Measurements from ENCODE around the gene MYO7A. TPM values are rescaled to one million over a fixed set of nuclear protein-coding genes. Genes with fewer than 3 reads are reported as not detected.

The MYO7A gene
- total and polyA plus RNA-seq, 2 donors (not counting 3 experiments of a cell fraction or from before 2014, with no cell fraction given) = 1.3 to 3.6 TPM

DNA sequence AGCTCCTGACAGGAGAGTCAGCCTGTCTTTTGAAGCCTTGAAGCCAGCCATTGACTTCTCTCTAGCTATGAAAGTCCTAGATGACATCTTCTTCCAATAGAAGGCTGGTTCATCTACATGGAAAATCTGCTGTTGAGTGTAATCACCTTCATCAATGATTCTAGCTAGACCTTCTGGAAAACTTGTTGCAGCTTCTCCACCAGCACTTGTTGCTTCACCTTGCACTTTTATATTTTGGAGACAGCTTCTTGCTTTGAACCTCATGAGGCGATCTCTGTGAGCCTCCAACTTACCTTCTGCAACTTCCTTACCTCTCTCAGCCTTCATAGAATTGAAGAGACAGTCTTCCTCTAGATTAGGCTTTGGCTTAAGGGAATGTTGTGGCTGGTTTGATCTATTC, 58.3 kb downstream of the MYO7A start:
- TF ChIP-seq EZH2 (IDR thresholded peaks at IDR 0.05; ENCODE audit: borderline replicate concordance, low read depth, low read length, severe bottlenecking) (no peak), FOS (IDR thresholded peaks at IDR 0.05; ENCODE audit: borderline replicate concordance, insufficient read depth, low read length) (no peak), MYC (IDR thresholded peaks at IDR 0.05; ENCODE audit: low read depth, low read length) (no peak), GATA2 (IDR thresholded peaks at IDR 0.05; ENCODE audit: insufficient read depth, insufficient read length, low read depth, low read length) (no peak)
- TF ChIP-seq, protein P1, sequence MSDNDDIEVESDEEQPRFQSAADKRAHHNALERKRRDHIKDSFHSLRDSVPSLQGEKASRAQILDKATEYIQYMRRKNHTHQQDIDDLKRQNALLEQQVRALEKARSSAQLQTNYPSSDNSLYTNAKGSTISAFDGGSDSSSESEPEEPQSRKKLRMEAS (IDR thresholded peaks at IDR 0.05; ENCODE audit: insufficient read depth, insufficient read length) = no peak
- dilution Hi-C loops (cut with MboI; ENCODE audit: extremely low pct_ligation_motif_present, low sequenced_read_pairs) (no loop called here), intact Hi-C loops (cut with micrococcal nuclease) (no loop called here)
- Histone ChIP-seq H3K79me2 (ENCODE audit: control insufficient read depth, insufficient read depth, low read length) (no peaks in the 10 kb centered on the region), H3K4me1 (ENCODE audit: control insufficient read depth, extremely low read depth, insufficient read depth, low read length) (no peaks in the 10 kb centered on the region), H3K27me3 (ENCODE audit: control insufficient read depth in 2 of 2, insufficient read depth in 2 of 2, low read length in 2 of 2) (no peaks in the 10 kb centered on the region), H2AFZ (ENCODE audit: low read depth, low read length) (no peak overlapping the region), H3K4me2 (ENCODE audit: insufficient read depth, low read length) (no peak overlapping the region), H4K20me1 (replicated peaks; ENCODE audit: control insufficient read depth, extremely low read depth, insufficient read depth, low read length) (no peaks in the 10 kb centered on the region), H3K9me3 (replicated peaks; ENCODE audit: control insufficient read depth, insufficient read depth, low read length) (no peaks in the 10 kb centered on the region), H3K9me1 (replicated peaks; ENCODE audit: control insufficient read depth, extremely low read depth, insufficient read depth, low read length) (no peaks in the 10 kb centered on the region), H3K9ac (replicated peaks; ENCODE audit: extremely low read depth, insufficient read depth, low read length) (no peak overlapping the region), H3K27ac (ENCODE audit: insufficient read depth, low read depth, low read length) (no peak overlapping the region), H3K4me3 (replicated peaks in 1 of 3; ENCODE audit: insufficient read depth in 1 of 3, low read depth in 1 of 3, low read length in 3 of 3) (no peak overlapping the region), H3K36me3 (ENCODE audit: control insufficient read depth in 2 of 2, extremely low read depth in 1 of 2, insufficient read depth in 2 of 2, low read length in 2 of 2) (no peaks in the 10 kb centered on the region)
- no peak for DNase-seq (ENCODE audit: low read depth, low spot score)
- FAIRE-seq = no peak
- POLR2A ChIA-PET = no interaction called here
- BruUV-seq (replicated peaks) = no TSS peak
- CTCF ChIA-PET = interaction anchor here (0.7 to 8.3 kb wide), 11 partner anchors 10 to 433 kb away, joined by 3 to 309 read pairs (median 4); partner anchors contain the start of gene MYO7A

DNA sequence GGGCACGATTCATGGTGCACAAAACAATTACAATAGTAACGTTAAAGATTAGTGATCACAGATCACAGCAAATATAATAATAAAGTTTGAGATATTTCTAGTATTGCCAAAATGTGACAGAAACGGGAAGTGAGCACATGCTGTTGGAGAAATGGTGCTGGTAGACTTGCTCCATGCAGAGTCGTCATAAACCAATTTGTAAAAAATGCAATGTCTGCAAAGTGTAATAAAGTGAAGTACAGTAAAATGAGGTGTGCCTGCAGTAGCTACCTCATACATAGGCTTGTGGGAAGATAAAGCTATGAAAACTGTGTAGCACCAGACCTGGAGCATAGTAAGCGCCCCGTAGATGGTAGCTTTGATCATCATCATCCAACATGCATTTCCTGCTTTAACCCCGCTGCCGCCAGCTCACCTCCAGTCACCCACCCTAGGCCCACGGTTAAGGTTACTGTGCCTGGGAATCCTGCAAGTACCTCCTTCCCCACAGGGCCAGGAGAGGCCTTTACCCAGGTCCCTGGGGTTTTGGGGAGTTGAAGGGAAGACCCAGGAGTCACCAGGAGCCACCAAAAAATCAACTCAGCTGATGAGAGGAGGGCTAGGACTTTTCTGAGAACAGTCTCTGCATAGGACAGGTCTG, 59.2 kb downstream of the MYO7A start:
- POLR2A ChIA-PET = no interaction called here
- no peak for FAIRE-seq
- intact Hi-C loops (cut with micrococcal nuclease) = no loop called here

More for the DNA sequence above, 59.2 kb downstream of the MYO7A start:
- H3K9me3 ChIP-seq (replicated peaks; ENCODE audit: control insufficient read depth, insufficient read depth, low read length) = no peaks in the 10 kb centered on the region
- no TSS peak for BruUV-seq (replicated peaks)
- dilution Hi-C loops (cut with MboI; ENCODE audit: extremely low pct_ligation_motif_present, low sequenced_read_pairs) = no loop called here
- no peak overlapping the region for H2AFZ ChIP-seq (ENCODE audit: low read depth, low read length)
- no peak overlapping the region for H3K4me2 ChIP-seq (ENCODE audit: insufficient read depth, low read length)
- no peaks in the 10 kb centered on the region for H3K9me1 ChIP-seq (replicated peaks; ENCODE audit: control insufficient read depth, extremely low read depth, insufficient read depth, low read length)
- H3K9ac ChIP-seq (replicated peaks; ENCODE audit: extremely low read depth, insufficient read depth, low read length) = no peak overlapping the region
- H3K79me2 ChIP-seq (ENCODE audit: control insufficient read depth, insufficient read depth, low read length) = no peaks in the 10 kb centered on the region
- H3K4me1 ChIP-seq (ENCODE audit: control insufficient read depth, extremely low read depth, insufficient read depth, low read length) = no peaks in the 10 kb centered on the region
- no peaks in the 10 kb centered on the region for H3K27me3 ChIP-seq (ENCODE audit: control insufficient read depth in 2 of 2, insufficient read depth in 2 of 2, low read length in 2 of 2)
- H4K20me1 ChIP-seq (replicated peaks; ENCODE audit: control insufficient read depth, extremely low read depth, insufficient read depth, low read length) = no peaks in the 10 kb centered on the region
- DNase-seq (ENCODE audit: low read depth, low spot score) = no peak
- CTCF ChIA-PET = interaction anchor here (0.9 to 8.3 kb wide), 14 partner anchors 9 to 432 kb away, joined by 3 to 309 read pairs (median 4); partner anchors contain the start of gene MYO7A
- TF ChIP-seq, protein P1 (IDR thresholded peaks at IDR 0.05; ENCODE audit: insufficient read depth, insufficient read length) = no peak
- TF ChIP-seq GATA2 (IDR thresholded peaks at IDR 0.05; ENCODE audit: insufficient read depth, insufficient read length, low read depth, low read length) (no peak), JUN (IDR thresholded peaks at IDR 0.05; ENCODE audit: borderline replicate concordance, insufficient read depth, insufficient read length, low read depth) (no peak)
- H3K36me3 ChIP-seq (ENCODE audit: control insufficient read depth in 2 of 2, extremely low read depth in 1 of 2, insufficient read depth in 2 of 2, low read length in 2 of 2) = no peaks in the 10 kb centered on the region
- no peak overlapping the region for H3K4me3 ChIP-seq (replicated peaks in 1 of 3; ENCODE audit: insufficient read depth in 1 of 3, low read depth in 1 of 3, low read length in 3 of 3)
- no peak overlapping the region for H3K27ac ChIP-seq (ENCODE audit: insufficient read depth, low read depth, low read length)

Data from endothelial cell of umbilical vein (primary cell).